Measurements from ENCODE around the gene CORO6. TPM values are rescaled to one million over a fixed set of nuclear protein-coding genes. Genes with fewer than 3 reads are reported as not detected.

CORO6 gene
- total and polyA plus RNA-seq, 10 of the 15 experiments (the other 5 are each of a cell fraction or from before 2014, with no cell fraction given): 0.26 to 5.0 (median 1.7) TPM; not detected in 1

GRCh38 chr17:29629839-29630238 lies 7.1 kb upstream of the CORO6 start:
- in situ Hi-C loops (cut with MboI) (no loop called here), intact Hi-C loops (cut with micrococcal nuclease; ENCODE audit: unreplicated experiment) (no loop called here)
- SMC1A ChIA-PET (ENCODE audit: uncharacterized antibody, unreplicated experiment): no interaction called here
- Histone ChIP-seq H3K36me3 (ENCODE audit: control insufficient read depth in 2 of 2, insufficient read depth in 2 of 2, low read length in 1 of 2) (peaks cover 23 to 26% of the 10 kb centered on the region in 2 experiments), H3K27ac (ENCODE audit: control insufficient read depth, insufficient read depth) (no peak overlapping the region), H3K4me2 (ENCODE audit: control insufficient read depth, insufficient read depth) (no peak overlapping the region), H3K4me3 (no peak overlapping the region), H3K9ac (ENCODE audit: control insufficient read depth, insufficient read depth, low read length) (no peak overlapping the region), H2AFZ (ENCODE audit: control insufficient read depth, low read depth, low read length) (no peak overlapping the region), H4K20me1 (ENCODE audit: control insufficient read depth, insufficient read depth) (no peaks in the 10 kb centered on the region), H3K79me2 (ENCODE audit: control insufficient read depth, insufficient read depth, low read length) (no peaks in the 10 kb centered on the region), H3K4me1 (ENCODE audit: control insufficient read depth, insufficient read depth, low read length) (no peaks in the 10 kb centered on the region), H3K9me3 (replicated peaks; ENCODE audit: control insufficient read depth, insufficient read depth, low read length) (no peaks in the 10 kb centered on the region), H3K27me3 (replicated peaks in 1 of 2; ENCODE audit: control insufficient read depth in 2 of 2, insufficient read depth in 2 of 2, low read length in 1 of 2) (no peaks in the 10 kb centered on the region)
- BruUV-seq (replicated peaks): no TSS peak
- 35% methylated on average over 2 of the region's 2 CpGs for WGBS (ENCODE audit: insufficient coverage, insufficient replicate concordance, low lambda C conversion rate, missing lambda C conversion rate)
- RAD21 ChIA-PET (ENCODE audit: unreplicated experiment): no interaction called here
- TF ChIP-seq KAT2A (conservative IDR thresholded peaks at IDR 0.05; ENCODE audit: control insufficient read depth, low read depth, low read length): no peak
- no peak for TF ChIP-seq SREBF2 (IDR thresholded peaks at IDR 0.05; ENCODE audit: low read length)
- no peak for TF ChIP-seq POLR2A (IDR thresholded peaks at IDR 0.05; ENCODE audit: low read depth, low read length)
- no peak for TF ChIP-seq RBBP5 (conservative IDR thresholded peaks at IDR 0.05)
- no peak for TF ChIP-seq TAF1 (IDR thresholded peaks at IDR 0.05; ENCODE audit: borderline replicate concordance, low read depth, low read length)
- no peak for TF ChIP-seq RFX5 (IDR thresholded peaks at IDR 0.05; ENCODE audit: low read depth, low read length)
- no peak for TF ChIP-seq BHLHE40 (IDR thresholded peaks at IDR 0.05; ENCODE audit: borderline replicate concordance in 1 of 2, low read depth in 2 of 2, low read length in 1 of 2)
- FAIRE-seq (no peak), DNase-seq (ENCODE audit: low read depth, low spot score) (no peak), ATAC-seq (no peak)
- POLR2A ChIA-PET: no interaction called here
- CTCF ChIA-PET: no interaction called here

DNA sequence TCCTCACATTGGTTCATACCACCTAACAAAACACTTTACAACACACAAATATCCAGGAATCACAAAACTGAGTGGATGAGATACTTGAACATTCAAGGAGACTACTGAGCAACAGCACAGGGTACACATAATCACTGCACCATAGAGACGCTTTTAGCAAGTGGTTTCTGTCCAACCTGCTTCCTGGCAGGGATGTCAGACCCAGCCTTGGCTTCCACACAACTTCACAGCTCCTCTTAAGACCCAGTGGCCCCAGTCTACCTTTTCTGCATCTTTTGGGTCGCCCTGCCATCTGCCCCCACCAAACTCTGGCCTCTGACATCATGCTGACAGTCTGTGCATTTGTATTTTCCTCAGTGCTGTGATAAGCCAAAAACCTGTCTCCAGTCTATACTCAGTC lies 5.9 kb upstream of the CORO6 start:
- H3K4me1 ChIP-seq (ENCODE audit: control insufficient read depth, insufficient read depth, low read length): no peaks in the 10 kb centered on the region
- ChIA-PET SMC1A (ENCODE audit: uncharacterized antibody, unreplicated experiment) (interaction anchor here (0.7 kb wide), 1 partner anchor 70 kb away, joined by 3 read pairs; no protein-coding TSS in a partner anchor), CTCF (interaction anchor here (1.0 to 4.5 kb wide), 3 partner anchors 10 to 178 kb away, joined by 3 to 33 read pairs (median 4); no protein-coding TSS in a partner anchor), RAD21 (ENCODE audit: unreplicated experiment) (no interaction called here), POLR2A (no interaction called here)
- in situ Hi-C loops (cut with MboI) (no loop called here), intact Hi-C loops (cut with micrococcal nuclease; ENCODE audit: unreplicated experiment) (no loop called here)
- no peak for FAIRE-seq
- H3K9ac ChIP-seq (ENCODE audit: control insufficient read depth, insufficient read depth, low read length): no peak overlapping the region
- WGBS (ENCODE audit: insufficient coverage, insufficient replicate concordance, low lambda C conversion rate, missing lambda C conversion rate): 85% methylated on average over 2 of the region's 2 CpGs
- no peak overlapping the region for H3K27ac ChIP-seq (ENCODE audit: control insufficient read depth, insufficient read depth)
- H3K9me3 ChIP-seq (replicated peaks; ENCODE audit: control insufficient read depth, insufficient read depth, low read length): no peaks in the 10 kb centered on the region
- H3K36me3 ChIP-seq (ENCODE audit: control insufficient read depth in 2 of 2, insufficient read depth in 2 of 2, low read length in 1 of 2): peaks cover 23 to 24% of the 10 kb centered on the region in 2 experiments
- H3K27me3 ChIP-seq (replicated peaks in 1 of 2; ENCODE audit: control insufficient read depth in 2 of 2, insufficient read depth in 2 of 2, low read length in 1 of 2): no peaks in the 10 kb centered on the region
- no TSS peak for BruUV-seq (replicated peaks)
- no peak for ATAC-seq
- H4K20me1 ChIP-seq (ENCODE audit: control insufficient read depth, insufficient read depth): 0 out of 2 replicates have a peak, but pooled peaks cover 1% of the 10 kb centered on the region
- no peak overlapping the region for H2AFZ ChIP-seq (ENCODE audit: control insufficient read depth, low read depth, low read length)
- H3K4me2 ChIP-seq (ENCODE audit: control insufficient read depth, insufficient read depth): no peak overlapping the region
- H3K79me2 ChIP-seq (ENCODE audit: control insufficient read depth, insufficient read depth, low read length): no peaks in the 10 kb centered on the region
- no peak for DNase-seq (ENCODE audit: low read depth, low spot score)
- H3K4me3 ChIP-seq: no peak overlapping the region
- no peak for TF ChIP-seq STAT3 (IDR thresholded peaks at IDR 0.05; ENCODE audit: low read depth, low read length)
- TF ChIP-seq MXI1 (IDR thresholded peaks at IDR 0.05; ENCODE audit: low read depth, low read length): no peak
- no peak for TF ChIP-seq CREB1 (IDR thresholded peaks at IDR 0.05; ENCODE audit: low read depth)
- TF ChIP-seq DPF2 (IDR thresholded peaks at IDR 0.05): no peak
- TF ChIP-seq, protein P1, sequence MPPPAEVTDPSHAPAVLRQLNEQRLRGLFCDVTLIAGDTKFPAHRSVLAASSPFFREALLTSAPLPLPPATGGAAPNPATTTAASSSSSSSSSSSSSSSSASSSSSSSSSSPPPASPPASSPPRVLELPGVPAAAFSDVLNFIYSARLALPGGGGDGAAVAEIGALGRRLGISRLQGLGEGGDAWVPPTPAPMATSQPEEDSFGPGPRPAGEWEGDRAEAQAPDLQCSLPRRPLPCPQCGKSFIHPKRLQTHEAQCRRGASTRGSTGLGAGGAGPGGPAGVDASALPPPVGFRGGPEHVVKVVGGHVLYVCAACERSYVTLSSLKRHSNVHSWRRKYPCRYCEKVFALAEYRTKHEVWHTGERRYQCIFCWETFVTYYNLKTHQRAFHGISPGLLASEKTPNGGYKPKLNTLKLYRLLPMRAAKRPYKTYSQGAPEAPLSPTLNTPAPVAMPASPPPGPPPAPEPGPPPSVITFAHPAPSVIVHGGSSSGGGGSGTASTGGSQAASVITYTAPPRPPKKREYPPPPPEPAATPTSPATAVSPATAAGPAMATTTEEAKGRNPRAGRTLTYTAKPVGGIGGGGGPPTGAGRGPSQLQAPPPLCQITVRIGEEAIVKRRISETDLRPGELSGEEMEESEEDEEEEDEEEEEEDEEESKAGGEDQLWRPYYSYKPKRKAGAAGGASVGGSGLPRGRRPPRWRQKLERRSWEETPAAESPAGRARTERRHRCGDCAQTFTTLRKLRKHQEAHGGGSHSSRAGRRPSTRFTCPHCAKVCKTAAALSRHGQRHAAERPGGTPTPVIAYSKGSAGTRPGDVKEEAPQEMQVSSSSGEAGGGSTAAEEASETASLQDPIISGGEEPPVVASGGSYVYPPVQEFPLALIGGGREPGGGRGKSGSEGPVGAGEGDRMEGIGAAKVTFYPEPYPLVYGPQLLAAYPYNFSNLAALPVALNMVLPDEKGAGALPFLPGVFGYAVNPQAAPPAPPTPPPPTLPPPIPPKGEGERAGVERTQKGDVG (CRISPR knock-in tag; IDR thresholded peaks at IDR 0.05): no peak
- TF ChIP-seq CBX5 (IDR thresholded peaks at IDR 0.05; ENCODE audit: low read depth): no peak
